Urothelium cell line (cell line): ENCODE data around the gene SERPINA6.
"Not testable (repeated sequence)": the region's sequence is repeated elsewhere in the genome, so short reads cannot be mapped to it uniquely, and the experiment has no call there.

Experiments
- DNase-seq: peaks from one replicate; pipeline ENCODE4 v3.0.0; 2011; ENCODE audit warnings: low spot score, mixed read lengths
- FAIRE-seq: peaks from 2 replicates; lab custom pipeline; 2011; peaks lifted over from hg19 to GRCh38; lab: Jason Lieb, UNC

The SERPINA6 gene, protein sequence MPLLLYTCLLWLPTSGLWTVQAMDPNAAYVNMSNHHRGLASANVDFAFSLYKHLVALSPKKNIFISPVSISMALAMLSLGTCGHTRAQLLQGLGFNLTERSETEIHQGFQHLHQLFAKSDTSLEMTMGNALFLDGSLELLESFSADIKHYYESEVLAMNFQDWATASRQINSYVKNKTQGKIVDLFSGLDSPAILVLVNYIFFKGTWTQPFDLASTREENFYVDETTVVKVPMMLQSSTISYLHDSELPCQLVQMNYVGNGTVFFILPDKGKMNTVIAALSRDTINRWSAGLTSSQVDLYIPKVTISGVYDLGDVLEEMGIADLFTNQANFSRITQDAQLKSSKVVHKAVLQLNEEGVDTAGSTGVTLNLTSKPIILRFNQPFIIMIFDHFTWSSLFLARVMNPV

DNA sequence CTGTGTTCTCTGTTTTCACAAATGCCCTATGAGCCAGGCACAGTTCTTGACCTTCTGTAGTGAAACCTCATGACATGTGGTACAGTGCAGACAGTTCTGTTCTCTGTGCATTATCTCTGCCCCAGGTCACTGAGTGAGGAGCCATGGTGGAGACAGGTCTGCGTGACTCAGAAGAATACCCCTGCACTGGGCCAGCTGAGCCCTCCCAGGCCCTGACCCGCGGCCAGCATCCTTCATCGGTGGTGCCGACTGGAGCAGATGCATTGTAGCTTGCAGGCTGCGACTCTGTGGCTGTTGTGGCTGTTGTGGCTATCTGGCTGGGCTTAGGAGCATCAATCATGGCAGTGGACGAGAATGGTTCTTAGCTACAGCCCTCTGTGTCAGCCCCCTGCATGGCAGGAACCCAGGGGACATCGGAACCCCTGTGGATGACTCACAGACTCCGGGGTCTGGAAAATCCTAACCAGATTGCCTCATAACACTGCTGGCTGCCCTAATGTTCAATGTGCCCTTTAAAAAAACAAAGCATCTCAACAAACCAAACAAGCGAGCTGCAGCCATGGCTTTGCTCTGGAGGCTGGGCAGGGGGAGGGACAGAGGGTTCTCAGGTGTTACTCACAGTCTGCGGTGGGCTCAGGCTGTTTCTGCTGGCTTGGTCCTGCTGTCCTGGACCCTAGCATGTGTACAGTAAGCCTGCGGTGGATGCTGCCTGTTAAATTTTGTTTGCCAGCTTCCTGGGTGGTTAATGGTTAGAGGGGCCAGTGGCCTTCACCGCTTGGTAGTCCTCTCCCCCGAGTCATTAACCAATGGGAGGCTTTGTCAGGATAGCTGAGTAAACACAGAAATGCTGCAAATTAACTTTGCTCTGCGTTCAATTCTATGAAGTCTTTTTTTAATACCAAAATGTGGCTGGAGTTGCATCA is at the start of gene SERPINA6:
SERPINA6 (minus strand) TSS at position 689 of the 923 bp plus-strand sequence. CDS start 8,688 bp downstream, outside the sequence.
- no peak for DNase-seq
- FAIRE-seq, result no peak

DNA sequence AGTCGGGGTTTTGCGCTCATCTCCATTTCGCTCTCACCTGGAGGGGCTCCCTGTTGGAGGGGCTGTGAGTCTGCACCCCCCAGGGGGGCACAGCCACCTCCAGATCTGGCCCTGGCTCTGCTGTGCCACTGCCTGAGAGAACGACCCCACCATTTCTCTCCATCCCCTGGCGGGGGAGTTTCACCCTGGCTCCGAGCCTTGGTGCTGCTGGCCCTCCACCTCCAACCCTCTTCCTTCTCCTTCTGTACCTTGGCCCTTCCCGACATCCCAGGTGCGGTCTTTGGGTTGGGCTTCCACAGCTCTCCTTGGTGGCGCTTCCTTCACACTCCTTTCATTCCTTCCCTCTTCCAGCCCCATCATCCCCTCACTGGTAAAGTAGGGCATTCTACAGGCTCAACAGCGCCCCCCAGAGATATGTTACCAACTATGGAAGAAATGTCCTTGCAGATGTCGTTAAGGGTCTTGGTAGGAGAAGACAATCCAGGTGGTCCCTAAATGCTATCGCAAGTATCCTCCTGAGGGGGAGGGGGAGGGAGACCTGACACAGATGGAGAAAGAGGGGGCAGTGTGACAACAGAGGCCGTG is 49.0 kb upstream of the SERPINA6 start:
- FAIRE-seq (no peak), DNase-seq (no peak)

DNA sequence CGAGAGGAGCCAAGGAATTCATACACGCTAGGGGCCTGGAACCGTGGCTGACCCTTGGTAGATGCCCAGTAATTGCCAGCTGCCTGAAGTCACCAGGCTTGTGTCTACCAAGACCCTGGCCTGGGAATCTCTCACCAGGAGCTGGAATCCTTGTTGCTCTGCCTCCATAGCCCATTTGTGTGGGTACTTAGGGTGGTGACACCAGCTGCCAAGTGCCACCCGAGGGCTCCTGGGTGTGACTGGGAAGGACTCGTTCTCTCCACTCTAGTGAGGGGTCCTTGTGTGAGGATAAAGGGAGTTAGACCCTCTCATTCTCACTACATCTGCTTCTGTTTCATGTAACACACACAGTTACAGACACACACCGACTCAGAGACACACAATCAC is 47.4 kb upstream of the SERPINA6 start:
- DNase-seq (no peak), FAIRE-seq (no peak)

DNA sequence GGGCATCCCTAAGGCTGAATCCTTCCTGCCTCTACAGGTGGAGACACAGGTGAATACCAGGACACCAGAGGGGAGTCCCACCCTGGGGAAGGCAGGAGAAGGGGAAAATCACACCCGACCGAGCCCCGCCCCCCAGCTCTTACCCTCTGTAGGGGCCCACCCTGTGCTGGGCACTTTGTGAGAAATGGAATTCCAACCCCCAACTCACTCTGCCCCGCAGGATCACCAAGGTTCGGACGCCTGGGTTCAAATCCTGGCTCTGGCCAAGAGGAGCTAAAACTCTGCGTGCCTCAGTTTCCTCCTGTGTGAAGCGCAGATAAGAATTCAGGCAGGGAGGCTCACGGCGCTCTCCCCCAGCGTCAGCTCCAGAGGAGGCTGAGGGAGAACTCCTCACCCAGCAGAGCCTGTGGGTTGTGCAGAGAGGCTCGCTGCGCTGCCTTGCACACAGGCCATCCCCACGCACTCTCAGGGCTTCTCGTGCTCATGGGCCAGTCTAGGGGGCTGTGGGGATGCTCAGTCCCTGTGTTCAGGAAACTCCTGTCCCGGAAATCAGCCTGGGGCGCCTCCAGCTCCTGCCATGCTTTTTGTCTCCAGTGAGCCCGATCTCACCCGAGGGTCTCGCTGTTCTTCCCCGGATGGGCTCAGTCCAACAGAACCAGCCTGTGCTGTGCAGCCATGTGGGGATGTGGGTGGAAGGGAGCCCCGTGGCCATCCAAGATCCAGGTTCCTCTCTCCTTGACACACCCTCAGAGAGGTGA is 46.8 kb upstream of the SERPINA6 start:
- not testable (repeated sequence) for FAIRE-seq, DNase-seq

DNA sequence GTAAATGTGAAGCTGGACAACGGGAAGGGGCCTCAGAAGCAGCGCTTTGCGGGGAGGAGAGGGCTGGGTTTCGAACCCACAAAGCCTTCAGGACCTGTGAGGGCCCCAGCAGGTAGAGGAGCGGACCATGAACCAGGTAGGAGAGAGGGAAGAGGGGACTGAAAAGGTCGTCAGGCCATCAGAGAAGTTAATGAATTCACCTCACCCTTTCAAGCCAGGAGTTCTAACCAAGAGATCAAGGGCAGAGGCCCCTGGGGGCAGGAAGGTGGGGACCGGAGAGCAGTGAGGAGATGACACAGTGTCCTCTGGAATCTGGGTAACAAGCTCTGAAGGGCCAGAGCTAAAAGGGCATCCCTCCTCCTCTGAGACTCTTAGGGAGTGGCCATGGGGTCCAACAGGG is 45.8 kb upstream of the SERPINA6 start:
- DNase-seq (no peak), FAIRE-seq (no peak)

DNA sequence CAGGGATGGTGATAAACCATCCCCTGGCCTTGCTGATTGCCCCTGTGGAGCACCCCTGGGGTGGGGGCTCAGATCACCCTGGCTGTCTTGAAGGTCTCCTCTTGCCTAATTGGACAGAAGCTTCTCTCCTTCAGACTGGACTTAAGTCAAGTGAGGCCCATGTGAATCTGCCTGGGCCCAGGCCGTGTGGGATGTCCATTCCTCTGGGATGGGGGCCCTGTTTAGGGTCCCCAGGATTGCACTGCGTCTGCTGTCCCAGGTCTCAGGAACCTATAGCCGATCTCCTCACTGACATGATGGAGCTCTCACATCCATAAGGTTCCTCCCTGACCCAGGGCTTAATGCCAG is 45.1 kb upstream of the SERPINA6 start:
- no peak for FAIRE-seq

DNA sequence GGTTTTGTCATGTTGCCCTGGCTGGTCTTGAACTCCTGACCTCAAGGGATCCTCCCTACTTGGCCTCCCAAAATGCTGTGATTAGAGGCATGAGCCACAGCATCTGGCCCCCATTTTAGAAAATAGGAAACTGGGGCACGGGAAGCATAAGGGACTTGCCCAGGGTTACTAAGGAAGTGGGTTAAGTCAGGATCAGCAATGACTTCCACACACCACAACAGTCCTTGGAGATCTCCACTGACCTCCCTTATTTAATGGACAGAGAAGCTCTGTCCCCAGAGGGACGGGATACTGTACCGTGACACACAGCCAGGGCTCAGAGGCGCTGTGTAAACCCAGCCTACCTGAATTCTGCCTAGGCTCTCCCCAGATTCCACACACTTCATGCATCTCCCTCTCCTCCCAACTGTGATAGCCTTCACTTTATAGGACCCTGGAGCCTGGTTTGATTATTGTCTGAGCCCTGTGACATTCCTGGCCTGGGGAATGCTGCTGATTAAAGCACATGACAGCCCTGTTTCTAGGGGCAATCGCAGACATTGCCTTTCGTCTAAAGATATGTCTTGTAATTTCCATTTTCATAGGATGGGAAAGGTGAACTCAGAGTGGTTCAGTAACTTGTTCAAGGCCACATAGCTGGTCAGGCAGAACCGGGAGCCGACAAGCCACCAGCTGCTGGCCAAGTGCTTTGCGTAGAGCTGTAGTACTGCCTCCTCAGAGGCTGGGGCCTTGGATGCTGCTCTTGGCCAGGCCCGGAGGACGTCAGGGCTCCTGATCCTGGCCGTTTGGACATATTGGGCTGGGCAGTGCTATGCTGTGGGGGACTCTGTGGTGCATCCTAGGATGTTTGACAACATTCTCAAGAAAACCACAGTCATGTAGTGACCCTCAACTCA is 44.5 kb upstream of the SERPINA6 start:
- DNase-seq, result no peak
- no peak for FAIRE-seq

More for the DNA sequence above, 45.1 kb upstream of the SERPINA6 start:
- no peak for DNase-seq

DNA sequence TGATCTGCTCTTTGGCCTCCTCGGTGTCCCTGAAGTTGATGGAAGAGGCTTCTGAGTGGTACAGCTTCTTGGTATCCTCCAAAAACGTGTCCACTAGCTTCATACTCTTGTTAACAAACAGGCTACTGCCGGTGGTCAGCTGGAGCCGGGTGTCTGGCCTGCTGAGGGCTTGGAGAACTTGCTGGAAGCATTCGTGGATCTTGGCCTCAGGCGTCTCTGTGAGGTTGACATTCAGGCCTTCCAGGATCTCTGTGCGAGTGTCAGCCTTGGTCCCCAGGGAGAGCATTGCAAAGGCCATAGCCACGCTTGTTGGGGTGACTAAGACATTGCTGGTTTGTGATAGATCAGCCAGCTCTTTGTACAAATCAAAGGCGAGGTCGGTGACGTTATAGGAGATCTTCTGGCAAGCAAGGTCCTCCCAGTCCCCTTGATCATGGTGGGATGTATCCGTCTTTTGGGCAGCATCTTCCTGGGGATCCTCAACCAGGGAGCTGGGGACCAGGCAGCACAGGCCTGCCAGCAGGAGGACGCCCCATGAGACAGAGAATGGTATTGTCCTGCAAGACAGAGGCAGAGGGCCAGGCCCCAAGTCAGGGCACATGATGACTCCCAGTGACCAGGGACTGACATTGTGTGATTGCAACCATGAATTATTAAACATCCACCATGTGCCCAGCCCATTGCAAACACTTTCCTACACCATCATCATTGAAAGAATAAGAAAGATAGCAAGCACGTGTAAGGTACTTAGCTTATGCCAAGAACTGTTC is 43.2 kb upstream of the SERPINA6 start, which contains the start of gene SERPINA2:
SERPINA2 (minus strand) TSS at position 553 of the 770 bp plus-strand sequence.
- no peak for FAIRE-seq
- DNase-seq, result no peak

DNA sequence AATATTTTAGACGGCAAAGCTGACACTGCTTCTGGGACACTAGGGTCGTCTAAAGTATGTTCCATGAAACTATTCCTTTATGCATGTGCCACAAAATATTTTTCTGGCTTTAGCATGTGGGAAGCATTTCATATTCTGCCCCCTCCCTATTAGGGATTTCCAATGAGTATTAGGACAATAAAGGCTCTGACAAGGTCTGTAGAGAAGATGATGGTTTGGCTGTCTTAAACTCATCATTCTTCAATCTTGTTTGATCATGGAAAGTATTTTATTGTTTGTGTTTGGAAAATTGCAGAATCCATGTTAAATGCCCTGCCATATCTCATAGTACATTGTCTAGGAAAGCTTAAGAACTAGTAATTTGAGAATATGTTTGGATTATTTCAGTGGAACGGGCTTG is 42.5 kb upstream of the SERPINA6 start:
- no peak for DNase-seq
- FAIRE-seq, result no peak

DNA sequence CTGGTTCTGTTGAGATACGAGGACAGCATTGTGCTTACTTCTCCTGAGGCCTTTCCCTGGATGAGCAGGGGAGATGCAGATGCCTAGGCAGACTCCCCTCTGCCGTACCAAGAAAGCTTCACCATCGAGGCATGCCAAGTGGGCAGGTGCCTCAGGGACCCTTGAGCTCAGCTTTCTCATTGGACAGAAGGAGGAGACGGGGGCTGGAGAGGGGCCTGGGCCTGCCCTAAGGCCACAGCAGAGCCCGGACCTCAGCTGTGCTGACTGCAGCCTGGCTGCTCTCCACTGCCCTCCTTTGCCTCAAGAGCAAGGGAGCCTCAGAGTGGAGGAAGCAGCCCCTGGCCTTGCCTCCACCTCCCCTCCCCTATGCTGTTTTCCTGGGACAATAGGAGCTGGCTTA is 41.8 kb upstream of the SERPINA6 start:
- no peak for FAIRE-seq

DNA sequence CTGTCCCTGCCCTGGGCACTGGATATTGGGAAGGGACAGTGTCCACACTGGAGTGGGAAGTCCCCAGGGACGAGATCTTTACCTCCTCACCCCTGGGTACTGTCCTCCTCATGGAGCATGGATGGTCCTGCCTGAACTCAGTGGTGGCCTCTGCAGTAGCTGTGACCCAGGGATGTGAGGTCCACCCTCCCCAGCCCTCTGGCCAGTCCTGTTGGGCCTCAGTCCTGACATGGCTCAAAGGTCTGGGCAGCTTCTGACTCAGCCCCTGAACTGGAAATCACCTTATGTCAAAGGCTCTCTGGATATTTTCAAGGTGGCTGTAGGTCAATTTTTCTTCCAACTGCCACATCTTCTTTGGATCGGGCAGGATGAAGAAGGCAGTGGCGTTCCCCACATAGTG is 40.9 kb upstream of the SERPINA6 start:
- DNase-seq (no peak), FAIRE-seq (no peak)

More for the DNA sequence above, 41.8 kb upstream of the SERPINA6 start:
- no peak for DNase-seq

DNA sequence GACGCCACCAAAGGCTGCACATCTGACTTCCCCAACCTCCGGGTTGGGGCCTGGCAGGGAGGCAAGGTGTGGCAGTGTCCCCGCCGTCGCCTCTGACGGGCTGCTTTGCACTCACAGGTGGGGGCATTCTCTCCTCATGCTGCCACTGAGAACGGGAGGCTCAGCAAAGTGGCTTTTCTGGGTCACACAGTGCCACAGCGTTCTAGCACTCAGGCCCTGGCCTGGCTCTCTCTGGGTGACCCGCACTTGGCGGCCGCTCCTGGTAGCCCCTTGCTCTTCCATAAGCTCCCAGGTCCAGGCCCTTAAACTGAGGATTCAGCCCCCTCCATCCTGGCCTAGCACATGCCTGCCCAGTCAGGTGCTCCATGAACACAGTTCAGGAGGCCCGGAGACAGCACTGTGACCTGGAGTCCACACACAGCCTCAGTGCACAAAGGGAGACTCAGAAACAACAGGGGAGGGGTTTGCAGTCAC is 40.1 kb upstream of the SERPINA6 start:
- DNase-seq (no peak), FAIRE-seq (no peak)

DNA sequence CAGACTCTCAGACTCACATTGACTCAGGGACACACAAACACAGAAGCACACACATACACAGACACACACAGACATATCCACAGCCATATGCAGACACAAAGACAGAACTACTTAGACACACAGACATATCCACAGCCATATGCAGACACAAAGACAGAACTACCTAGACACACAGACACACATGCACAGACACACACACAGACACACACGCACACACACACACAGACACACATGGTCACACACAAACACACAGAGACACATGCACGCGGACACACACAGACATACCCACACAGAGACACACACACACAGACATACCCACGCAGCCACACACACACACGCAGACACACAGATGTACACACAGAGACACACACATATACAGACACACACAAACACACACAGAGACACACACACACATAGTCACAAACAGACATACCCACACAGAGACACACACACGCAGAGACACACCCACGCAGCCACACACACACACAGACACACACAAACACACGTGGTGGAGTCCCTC is 39.5 kb upstream of the SERPINA6 start:
- FAIRE-seq, result no peak
- DNase-seq, result no peak

DNA sequence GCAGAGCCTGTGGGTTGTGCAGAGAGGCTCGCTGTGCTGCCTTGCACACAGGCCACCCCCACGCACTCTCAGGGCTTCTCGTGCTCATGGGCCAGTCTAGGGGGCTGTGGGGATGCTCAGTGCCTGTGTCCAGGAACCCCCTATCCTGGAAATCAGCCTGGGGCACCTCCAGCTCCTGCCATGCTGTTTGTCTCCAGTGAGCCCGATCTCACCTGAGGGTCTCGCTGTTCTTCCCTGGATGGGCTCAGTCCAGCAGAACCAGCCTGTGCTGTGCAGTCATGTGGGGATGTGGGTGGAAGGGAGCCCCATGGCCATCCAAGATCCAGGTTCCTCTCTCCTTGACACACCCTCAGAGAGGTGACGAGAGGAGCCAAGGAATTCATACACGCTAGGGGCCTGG is 38.5 kb upstream of the SERPINA6 start:
- FAIRE-seq (no peak), DNase-seq (no peak)

DNA sequence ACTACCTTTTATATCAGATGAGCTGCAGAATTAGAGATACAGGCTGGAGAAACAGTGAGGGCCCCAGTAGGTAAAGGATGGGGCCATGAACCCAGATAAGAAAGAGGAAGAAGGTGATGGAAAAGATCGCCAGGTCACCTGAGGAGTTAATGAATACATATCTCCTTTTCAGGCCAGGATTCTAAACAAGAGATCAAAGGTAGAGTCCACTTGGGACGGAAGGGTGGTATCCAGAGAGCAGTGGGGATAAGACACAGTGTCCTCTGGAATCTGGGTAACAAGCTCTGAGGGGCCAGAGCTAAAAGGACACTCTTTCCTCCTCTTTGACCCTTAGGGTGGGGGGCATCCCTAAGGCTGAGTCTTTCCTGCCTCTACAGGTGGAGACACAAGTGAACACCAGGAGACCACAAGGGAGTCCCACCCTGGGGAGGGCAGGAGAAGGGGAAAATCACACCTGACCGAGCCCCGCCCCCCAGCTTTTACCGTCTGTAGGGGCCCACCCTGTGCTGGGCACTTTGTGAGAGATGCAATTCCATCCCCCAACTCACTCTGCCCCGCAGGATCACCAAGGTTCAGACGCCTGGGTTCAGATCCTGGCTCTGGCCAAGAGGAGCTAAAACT is 37.9 kb upstream of the SERPINA6 start:
- no peak for DNase-seq
- FAIRE-seq, result no peak

DNA sequence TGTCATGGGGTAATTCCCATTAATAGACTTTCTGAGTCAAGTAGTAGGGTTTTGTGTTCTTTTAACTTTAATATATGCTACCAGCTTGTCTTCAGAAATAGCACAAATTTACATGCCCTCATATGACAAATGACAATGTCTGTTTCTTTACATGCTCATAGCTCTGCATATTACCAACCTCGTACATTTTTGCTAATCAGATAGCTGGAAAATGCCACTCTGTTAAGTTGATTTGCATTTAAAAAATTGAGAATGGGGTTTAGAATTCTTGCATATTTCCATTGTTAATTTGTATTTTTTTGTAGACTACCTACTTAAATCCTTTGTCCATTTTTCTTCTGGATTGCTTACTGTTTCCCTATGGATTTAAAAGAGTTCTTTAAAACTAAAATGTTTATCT is 34.0 kb upstream of the SERPINA6 start:
- FAIRE-seq (no peak), DNase-seq (no peak)

DNA sequence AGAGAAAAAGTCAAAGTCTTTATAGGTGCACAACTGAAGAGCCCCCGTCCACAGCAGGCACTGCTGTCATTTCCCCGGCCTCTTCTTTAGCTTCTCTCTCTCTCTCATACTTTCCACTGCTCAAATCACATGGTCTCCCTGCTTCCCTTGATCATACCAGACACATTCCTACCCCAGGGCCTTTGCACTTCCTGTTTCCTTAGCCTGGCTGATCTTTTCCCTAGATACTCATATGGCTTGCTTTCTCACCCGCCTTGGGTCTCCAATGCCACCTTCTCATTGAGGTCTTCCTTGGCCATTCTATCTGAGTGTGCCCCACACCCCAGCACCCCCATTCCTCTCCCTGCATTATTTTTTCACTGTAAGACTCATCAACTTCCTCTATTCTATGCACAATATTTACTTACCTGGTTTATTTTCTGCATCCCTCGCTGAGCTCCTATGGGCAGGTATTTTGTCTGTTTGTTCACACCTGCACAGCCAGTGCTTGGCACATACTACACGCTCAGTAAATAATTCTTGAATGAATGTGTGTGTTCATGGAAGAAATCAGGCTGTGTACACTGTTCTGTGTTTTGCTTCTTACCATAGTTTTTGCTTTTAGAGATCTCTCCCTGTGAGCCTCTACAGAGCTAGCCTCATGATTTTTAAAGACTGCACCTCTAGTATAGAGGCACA is 33.4 kb upstream of the SERPINA6 start:
- FAIRE-seq (no peak), DNase-seq (no peak)
